KG1 (cell line): ENCODE results near the gene RABL2B.

Experiments used
- DNase-seq: peaks from one replicate; lab custom pipeline; 2025; lab: John Stamatoyannopoulos, UW

The RABL2B gene

DNA sequence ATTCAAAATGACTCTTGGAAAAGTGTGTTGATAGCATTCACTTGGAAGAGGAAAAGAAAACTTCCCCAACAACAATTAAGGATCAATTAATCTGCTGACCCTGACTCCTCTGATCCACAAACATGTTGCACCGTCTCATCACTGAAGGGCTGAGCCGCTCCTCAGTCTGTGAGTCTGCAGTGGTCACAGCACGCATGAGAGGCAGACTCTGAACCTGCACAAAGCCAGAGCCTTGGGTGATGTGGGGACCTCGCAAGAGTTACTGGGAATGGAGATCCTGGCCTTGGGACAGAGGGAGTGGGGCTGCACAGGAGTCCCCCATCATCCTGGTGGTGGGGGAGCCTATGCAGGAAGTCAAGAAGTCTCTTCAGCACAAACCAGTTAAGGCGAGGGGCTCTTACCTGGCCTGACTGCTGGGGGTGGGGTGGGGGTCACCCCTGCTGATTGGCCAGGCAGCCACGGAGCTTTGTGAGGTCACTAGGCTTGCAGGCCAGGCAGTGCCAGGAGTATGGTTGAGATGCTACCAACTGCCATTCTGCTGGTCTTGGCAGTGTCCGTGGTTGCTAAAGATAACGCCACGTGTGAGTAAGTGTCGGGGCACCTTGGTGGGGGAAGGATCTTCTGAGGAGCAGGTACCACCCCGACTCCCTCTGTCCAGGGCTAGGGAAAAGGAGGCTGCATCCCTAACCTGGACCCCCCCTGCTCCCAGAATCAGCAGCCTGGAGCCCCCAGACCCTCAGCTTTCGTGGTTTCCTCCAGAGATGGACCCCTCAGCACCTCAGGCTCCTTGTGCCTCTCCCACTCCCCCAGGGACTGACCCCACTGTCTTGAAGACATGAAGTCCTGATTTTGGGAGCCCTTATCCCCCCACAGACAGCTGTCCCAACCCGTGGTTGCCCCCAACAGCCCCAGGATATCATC, 45.4 kb downstream of the RABL2B start, which contains the start of gene ACR:
ACR (plus strand) TSS at position 477 of the 921 bp plus-strand sequence; CDS start at position 509, 32 bp downstream.
- DNase-seq: no peak

DNA sequence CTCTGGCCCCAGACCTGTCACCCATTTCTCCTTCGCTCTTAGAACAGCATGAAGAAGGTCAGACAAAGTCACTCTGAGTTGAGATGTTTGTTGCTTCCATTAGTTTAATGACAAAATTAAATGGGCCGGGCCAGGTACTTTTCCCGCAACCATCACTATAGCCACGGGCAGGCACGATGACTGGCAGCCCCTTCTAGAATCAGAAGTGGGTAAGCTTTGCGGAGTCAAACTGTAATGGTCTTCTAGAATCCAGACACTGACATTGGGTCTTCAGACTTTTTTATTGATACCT, 47.8 kb downstream of the RABL2B start:
- no peak for DNase-seq

DNA sequence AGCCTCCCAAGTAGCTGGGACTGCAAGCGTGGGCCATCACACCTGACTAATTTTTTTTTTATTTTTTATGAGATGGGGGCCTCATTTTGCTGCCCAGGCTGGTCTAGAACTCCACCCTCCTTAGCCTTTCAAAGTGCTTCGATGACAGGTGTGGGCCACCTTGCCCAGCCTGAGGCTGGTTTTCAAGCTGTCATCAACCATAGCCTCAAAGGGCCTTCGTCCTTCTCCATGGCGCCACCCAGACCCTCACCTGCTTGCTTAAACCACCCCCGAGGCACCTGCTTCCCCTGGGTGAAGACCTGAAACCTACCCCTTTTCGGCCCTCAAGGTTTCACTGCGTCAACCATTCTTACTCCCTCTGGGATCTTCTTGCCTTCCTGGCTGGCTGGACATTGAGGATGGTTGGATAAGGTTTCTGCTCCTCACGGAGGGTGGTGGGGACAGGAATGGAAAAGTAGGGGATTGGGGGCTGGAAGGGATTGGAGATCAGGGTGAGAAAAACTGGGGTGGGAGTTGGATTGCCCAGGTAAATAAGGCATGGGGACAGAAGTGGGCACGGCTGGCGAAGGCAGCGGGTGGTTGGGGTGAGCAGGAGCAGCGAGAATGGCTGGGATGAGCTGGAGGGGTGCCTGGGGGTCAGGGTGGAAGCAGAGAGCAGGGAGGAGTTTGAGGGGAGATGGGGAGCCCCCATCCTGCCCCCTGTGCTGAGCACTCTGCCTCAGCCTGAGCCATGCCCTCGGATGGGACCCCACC, 48.3 kb downstream of the RABL2B start:
- no peak for DNase-seq

DNA sequence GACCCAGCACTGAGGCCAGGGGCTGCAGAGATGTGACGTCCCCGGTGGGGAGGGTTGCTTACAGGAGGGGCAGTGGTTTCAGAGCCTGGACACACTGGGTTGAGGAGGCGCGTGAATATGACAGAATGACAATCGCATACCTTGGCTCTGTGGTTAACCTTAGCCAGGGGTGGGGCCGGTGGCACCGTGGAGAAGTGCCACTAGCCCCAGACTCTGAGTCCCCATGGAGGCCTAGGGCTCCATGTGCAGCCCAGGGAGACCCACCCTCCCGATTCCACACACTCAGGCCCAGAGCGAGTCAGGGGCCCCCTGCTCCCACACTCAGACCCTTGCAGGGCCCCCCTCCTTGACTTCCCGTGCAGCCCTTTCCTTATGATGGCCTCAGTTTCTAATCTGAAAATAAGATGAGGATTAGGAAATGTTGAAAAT, 49.1 kb downstream of the RABL2B start:
- DNase-seq: no peak

DNA sequence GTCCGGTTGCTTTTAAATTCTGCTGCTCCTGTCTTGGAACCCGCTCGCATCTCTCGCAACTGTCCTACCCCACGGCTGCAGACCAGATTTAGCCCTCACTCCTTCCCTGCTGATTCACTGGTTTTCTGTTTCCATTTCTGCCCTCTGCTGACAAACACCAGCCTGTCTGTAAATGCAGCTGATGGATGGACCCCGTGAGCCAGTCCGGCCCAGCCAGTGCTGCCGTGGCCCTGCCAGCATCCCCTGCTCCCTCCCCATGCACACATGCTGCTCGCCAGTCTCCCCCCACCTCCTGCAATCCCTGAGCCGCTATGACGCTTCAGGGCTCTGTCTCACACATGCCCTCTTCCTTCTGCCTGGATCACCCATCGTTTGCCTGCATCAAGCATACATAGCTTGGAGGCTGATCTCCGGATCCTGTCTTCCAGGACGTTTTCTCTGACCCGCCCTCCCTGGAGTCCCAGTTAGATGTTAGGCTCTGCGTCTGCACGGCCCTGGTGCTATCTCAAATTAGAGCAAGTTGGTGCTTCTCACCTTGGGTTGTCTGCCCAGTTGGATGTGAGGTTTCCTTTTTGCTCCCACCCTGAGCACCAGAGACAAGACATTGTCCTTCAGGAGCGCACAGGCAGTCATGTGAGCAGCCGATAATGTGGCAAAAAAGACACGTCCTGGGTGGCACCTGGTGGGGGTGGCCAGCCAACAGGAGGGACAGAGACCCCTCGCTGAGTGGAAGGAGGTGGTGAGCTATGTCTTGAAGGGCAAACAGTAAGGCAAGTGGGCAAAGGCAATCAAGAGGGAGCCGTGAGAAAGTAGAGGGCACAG, 49.7 kb downstream of the RABL2B start:
- DNase-seq: no peak

DNA sequence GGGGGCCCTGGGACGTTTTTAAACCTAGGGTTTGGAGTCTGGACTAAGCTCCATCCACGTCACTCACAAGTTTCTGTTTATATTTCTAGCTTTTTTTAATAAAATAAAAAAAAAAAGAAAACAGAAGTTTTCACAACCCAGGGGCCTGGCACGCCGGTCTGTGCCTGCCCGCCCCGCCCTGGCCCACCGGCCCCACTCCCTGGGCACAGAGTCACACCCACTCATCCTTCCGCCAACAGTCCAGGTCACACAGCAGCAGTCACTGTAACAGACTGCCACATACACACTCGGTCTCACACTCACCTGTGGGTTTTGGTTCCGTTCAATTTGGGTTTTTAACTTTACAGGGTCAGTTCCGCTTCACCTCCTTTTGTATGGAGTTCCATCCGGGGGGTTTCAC, 50.8 kb downstream of the RABL2B start:
- DNase-seq: no peak

DNA sequence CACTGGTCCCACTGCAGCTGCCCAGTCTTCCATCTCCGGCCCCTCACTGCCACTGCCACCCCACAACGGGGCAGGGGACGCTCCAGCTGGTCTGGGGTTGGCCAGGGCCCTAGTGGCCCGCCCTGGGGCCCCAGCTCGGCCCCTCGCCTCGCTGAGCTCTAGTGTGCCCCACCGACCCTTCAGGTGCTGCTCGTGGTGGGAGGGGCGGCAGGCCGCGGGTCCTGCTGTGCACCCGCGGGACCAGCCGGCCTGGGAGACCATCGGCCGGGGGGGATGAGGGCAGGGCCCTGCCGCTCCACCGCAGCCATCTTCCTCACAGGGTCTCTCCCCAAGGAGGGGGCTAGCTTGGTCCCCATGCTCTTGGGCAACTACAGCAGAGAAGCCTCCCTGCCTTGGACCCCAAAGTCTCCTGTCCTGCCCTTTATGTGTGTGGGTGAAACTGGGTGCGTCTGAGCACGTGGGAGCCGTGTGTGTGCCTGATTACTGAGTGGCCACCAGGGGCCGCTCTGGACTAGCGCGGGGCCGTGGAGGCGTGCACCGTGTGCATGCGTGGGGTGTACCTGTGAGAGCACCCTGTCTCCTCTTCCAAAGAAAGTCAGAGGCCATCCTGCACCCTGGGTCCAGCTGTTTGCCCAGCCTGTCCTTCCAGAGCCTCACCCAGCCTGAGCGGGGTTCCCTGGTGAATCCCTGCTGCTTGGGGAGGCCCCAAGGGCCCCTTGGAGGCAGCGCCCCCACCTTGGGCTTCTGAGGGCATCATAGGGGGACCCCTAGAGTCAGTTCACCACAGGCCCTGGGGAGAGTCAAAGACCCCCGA, 51.4 kb downstream of the RABL2B start:
- DNase-seq: no peak

DNA sequence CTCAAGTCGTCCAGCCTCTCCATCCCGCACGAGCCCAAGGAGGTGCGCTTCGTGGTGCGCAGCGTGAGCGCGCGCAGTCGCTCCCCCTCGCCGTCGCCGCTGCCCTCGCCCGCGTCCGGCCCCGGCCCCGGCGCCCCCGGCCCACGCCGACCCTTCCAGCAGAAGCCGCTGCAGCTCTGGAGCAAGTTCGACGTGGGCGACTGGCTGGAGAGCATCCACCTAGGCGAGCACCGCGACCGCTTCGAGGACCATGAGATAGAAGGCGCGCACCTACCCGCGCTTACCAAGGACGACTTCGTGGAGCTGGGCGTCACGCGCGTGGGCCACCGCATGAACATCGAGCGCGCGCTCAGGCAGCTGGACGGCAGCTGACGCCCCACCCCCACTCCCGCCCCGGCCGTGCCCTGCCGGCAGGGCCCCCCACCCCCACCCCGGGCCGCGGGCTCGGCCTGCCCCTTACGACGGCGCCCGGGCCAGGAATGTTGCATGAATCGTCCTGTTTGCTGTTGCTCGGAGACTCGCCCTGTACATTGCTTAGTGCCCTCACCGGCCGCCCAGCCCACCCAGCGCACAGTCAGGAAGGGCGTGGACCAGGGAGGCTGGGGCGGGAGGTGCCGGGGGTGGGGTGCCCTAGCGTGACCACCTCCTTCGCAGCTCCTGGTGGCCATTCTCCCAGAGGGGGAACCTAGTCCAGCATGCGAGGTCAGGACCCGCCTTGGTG, 52.3 kb downstream of the RABL2B start:
- no peak for DNase-seq

DNA sequence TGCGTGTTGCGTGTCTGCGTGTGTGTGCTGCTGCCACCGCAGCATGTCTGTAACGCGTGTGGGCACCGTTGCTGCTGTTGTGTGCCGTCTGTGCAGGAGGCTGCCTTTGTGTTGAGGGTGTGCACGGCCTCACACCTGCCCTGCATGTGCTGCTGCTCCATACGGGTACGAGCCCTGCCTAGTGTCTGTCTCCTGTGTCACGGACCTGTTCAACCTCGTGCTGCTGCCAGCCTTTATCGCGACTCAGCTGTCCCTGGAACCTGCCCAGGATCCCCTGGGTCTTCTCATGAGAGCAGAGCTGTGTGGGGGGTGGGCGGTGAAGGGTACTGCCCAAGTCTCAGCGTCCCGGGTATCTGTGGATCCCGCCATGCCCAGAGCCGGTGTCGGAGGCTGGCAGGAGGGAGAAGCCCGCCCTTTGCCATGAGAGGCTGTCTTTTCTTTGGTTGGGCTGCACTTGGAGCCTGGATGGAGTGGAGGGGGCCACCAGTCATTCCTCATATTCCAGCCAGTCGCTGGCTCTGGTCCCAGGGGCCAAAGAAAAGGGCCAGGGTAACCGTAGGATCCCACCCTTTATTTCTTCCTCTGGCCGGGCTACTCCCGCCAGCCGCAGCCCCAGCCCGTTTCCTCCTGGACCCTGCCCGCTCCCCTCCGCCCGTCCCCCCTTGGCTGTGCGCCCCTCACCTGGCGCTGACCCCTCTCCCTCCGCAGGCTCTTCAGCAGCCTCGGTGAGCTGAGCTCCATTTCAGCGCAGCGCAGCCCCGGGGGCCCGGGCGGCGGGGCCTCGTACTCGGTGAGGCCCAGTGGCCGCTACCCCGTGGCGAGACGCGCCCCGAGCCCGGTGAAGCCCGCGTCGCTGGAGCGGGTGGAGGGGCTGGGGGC, 53.2 kb downstream of the RABL2B start:
- no peak for DNase-seq

DNA sequence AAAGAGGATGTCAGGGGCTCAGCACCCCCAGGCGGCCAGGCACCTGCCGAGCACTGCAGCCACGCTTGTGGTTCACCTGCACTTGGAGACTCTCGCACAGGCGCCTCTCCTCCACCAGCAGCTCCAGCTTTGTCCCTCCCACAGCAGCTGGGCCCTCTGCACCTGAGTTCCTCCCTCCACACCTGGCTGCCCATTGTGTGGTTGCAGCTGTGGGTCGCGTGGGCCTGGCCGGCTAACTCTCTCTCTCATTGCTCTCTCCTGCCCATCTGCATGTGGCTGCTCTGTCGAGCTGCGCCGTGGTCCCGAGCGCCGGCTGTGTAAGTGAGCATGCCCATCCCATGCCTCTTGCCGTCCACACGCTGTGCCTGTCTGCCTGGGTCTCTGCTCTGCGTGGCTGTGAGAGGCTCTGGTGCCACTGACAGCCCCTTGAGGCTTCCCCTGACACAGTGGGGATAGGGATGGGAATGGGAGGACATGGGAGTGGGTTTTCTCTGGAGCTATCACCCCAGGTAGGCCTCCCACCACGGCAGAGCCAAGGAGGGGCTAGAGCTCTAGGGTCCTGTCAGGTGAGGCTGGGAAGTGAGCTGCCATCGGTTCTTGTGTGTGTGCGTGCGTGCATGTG, 53.9 kb downstream of the RABL2B start:
- no peak for DNase-seq

DNA sequence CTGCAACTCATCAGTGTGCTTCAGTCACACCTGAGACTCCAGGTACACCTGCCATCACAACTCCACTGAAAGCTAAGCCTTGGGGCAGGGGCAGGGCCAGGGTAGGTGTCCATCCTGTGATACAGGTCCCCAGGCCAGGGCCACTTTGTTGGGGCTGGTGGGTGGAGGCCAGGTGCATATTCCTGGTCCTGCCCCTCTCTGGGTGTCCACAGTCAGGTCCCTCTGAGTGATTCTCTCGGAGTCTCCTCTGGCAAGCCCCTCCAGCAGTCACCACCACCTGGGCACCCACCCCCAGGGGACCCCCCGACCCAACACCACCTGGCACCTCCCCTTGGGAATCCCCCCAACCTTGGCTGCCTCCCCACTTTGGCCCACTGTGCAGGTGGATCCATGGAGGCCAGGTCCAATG, 54.9 kb downstream of the RABL2B start:
- no peak for DNase-seq

DNA sequence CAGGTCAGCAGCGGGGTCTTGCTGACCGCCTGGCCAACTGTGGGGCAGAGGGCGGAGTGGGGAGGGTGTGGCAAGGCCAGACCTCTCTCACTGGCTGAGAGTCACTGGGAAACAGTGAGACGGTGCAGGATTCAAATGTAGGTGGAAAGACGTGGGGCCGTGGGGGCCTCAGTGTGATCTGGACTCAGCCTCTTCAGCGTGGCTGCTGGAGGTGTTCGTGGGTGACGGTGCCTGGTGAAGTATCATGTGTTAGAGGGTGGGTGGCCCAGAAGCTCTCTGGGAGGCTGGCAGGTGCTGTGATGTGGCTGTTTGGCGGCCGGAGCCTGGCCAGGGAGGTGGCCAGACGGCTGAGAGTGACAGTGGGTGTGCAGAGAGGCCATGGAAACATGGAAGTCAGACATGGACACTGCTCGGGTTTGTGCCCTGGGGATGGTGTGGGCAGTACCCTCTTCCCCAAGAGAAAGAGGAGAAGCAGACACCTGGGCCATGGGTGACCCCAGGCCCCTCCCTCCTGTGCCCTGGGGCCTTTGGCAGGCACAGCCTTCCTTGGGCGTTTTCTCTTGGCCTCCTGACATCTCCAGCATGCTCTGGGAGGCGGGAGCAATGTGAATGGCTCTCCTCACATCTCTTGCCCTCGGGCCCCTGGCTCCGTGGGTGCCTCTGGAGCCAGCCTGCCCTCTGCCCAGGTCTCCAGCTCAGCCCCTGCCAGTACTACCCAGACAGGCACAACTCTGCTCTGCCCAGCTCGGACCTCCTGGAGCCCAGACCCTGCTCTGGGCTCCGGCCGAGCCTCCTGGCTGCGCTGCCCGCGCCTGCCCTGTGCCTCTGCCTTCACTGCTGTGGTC, 55.5 kb downstream of the RABL2B start:
- no peak for DNase-seq

DNA sequence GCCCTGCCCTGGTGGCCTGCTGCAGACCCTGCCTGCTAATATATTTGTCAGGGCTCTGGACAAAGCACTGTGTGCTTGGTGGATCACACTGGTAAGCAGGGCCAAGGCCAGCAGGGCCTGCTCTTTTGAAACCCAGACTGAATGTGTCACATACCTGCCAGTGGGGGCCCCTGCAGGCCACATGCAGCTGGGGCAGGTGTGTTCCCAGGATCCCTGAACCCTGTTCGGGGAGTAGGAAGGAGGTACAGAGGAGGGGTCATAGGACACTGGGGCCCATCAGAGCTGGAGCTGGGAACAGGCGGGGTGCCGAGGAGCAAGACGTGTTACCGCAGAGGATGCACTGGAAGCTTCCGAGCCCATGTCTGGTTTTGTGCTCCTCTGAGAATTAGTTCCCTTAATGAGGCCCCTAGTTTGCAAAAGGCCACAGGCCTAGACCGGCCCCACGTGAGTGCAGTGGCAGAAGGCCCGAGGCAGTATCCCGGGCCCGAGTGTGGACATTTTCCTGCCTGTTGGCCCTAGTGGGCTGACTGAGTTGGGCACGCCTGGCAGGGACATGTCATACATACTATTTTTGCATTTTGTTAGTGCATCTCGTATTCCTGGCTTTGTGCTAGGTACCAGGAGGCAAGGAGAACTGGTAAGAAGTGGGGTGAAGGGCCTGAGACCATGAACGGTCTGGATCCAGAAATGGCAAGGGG, 56.6 kb downstream of the RABL2B start:
- DNase-seq: no peak

DNA sequence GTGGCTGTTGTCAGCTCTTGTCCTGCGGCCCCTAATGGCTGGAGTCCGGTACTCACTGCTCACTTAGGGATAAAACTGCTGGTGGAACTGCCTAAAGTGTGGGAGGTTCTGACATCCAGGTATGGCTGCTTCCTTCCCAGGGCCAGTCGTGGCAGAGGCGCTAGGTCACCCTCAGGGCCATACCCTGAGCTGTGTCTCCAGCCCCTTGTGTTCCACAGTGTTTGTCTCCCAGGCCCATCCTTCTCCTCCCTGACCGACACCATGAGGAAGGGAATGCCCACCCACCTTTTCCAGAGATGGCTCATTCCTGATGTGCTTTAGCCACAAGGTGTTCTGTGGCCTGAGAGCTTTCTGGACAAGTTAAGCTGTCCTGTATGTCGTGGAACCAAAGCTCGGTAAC, 57.8 kb downstream of the RABL2B start:
- no peak for DNase-seq

DNA sequence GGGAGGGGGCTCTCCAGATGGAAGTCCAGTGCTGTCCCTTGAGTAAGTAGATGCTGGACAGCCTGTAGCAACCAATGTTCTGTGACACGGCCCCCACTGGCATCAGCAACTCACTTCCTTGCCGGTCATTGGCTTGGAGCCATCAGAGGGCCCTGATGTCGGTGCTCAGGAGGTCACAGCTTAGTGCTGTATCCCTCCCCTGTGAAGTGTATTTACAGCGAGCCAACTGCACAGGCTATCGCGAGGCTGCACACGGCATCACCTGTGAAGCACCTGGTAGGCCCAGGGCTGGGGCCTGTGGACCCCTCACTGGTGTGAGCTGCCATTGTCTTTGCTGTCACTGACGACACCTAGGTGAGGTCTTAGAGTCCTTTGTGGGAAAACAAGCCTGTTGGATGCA, 58.8 kb downstream of the RABL2B start:
- no peak for DNase-seq

DNA sequence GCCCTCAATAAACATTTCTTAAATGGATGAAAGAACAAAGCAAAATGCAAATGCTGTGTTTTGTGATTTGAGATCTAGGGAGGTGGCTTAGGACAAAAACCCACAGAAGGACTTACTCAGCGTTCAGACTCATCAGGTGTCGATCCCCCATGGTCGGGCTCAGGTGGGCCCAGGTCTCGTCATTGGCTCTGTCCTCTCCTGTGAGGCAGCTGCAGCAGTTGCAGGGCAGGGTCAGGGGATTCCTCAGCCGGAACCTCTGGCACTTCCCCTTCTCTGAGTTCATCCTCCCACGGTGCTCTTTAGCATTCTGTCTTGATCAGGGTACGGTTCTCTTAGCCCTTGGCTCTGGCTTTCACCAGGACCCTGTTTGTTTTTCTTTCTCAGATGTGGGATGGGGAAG, 59.4 kb downstream of the RABL2B start:
- no peak for DNase-seq

DNA sequence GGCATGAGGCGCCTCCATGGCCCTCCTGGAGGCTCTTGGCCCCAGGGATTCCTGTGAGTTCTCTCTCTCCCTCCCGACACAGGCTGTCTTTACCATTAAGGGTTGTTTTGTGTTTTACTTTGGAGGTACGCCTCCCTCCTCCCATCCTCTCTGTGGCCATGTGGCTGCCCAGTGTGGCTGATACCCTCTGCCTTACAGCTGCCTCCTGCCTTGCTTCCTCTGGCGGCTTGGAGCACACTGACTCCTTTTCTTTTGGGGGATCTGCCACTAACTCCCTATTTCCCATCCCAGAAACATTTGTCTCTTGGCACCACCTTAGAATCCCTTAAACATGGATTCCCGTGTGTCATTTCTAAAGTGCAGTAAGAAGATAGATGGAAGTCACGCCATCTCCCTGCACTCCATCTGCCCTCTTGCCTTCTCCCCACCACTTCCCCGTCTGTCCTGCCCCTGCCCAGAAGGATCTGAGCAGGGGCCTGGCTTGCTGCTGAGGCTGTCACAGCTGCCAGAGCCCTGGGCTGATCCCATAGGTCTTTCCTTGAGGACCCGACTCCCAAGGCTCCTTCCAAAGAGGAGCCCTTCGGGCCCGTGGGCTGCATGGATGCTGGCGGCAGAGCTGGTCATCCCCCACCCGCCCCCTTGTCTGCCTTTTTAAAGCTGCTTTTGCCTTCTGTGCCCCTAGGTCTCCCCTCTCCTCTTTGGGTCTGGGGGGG, 60.6 kb downstream of the RABL2B start:
- no peak for DNase-seq
